GM12875 (cell line): ENCODE results near the gene SPATA31E1.
"Not testable (repeated sequence)": the region's sequence is repeated elsewhere in the genome, so short reads cannot be mapped to it uniquely, and the experiment has no call there.

Source experiments
- H3K4me3 ChIP-seq: one replicate; pipeline ENCODE4 v1.5.1; 2011; ENCODE audit warnings: low read depth, low read length, control low read depth
- CTCF ChIP-seq: IDR thresholded peaks from 2 replicates; pipeline ENCODE4 v1.5.1; 2011; ENCODE audit warnings: low read depth, mild to moderate bottlenecking, control low read depth, inconsistent platforms, low read length, moderate library complexity, borderline replicate concordance; ENCODE audit not compliant: insufficient read depth

The SPATA31E1 gene

GRCh38 chr9:87849144-87849758, 33.4 kb upstream of the SPATA31E1 start:
- H3K4me3 ChIP-seq, result no peak overlapping the region
- no peak for TF ChIP-seq CTCF

GRCh38 chr9:87850391-87850790, 32.3 kb upstream of the SPATA31E1 start:
- no peak for TF ChIP-seq CTCF
- H3K4me3 ChIP-seq, result no peak overlapping the region

GRCh38 chr9:87851186-87851585, 31.5 kb upstream of the SPATA31E1 start:
- H3K4me3 ChIP-seq, result not testable (repeated sequence)

- H3K4me3 ChIP-seq, result no peak overlapping the region
- TF ChIP-seq CTCF, result no peak
Observed at GRCh38 chr9:87853302-87853701, 29.4 kb upstream of the SPATA31E1 start.

GRCh38 chr9:87853876-87854579, 28.6 kb upstream of the SPATA31E1 start:
- no peak for TF ChIP-seq CTCF
- H3K4me3 ChIP-seq, result no peak overlapping the region

GRCh38 chr9:87854580-87854955, 28.1 kb upstream of the SPATA31E1 start:
- no peak for TF ChIP-seq CTCF
- no peak overlapping the region for H3K4me3 ChIP-seq

- H3K4me3 ChIP-seq, result no peak overlapping the region
- no peak for TF ChIP-seq CTCF
Observed at GRCh38 chr9:87855061-87855460, 27.6 kb upstream of the SPATA31E1 start.
